Ovary (tissue), 3 donors: ENCODE data around the gene RFTN2.

ENCODE experiments used
- CTCF ChIP-seq, 3 donors: fragments of 450-650 bp in 2 of 3; fragments of 200-600 bp in 1 of 3; IDR thresholded peaks; one replicate each; pipeline versions ENCODE4 v1.5.1 to v1.8.0; 2016 to 2022; ENCODE audit warnings: antibody characterized with exemption in 3 of 3, mild to moderate bottlenecking in 1 of 3
- POLR2A ChIP-seq: fragments of 450-650 bp; IDR thresholded peaks from one replicate; pipeline ENCODE4 v1.6.1; 2017; ENCODE audit warnings: antibody characterized with exemption, mild to moderate bottlenecking, moderate library complexity
- donor health status: DM: no; HTN: no; CAD: no.

GRCh38 chr2:197677056-197677455 lies 1.7 kb upstream of the RFTN2 start:
- TF ChIP-seq POLR2A (no peak), CTCF (IDR thresholded peaks at IDR 0.05) (no peak)
